Thyroid gland (tissue), 4 donors: Measurements from ENCODE around the gene SH3YL1.

ENCODE experiments used
- CTCF ChIP-seq, 6 experiments: fragments of 200-600 bp in 3 of 6; fragments of 450-650 bp in 3 of 6; sonication (generic) in 3 of 6; IDR thresholded peaks; one replicate each; pipeline ENCODE4 v1.5.1; 2016 to 2019; ENCODE audit warnings: antibody characterized with exemption in 6 of 6, mild to moderate bottlenecking in 2 of 6, inconsistent platforms in 1 of 6, moderate library complexity in 1 of 6
- POLR2A ChIP-seq, 2 donors: fragments of 450-650 bp; IDR thresholded peaks; one replicate each; pipeline ENCODE4 v1.6.1; 2017; ENCODE audit warnings: antibody characterized with exemption in 2 of 2, mild to moderate bottlenecking in 2 of 2, moderate library complexity in 1 of 2

GRCh38 chr2:271917-272316, 8.1 kb upstream of the SH3YL1 start:
- TF ChIP-seq CTCF (IDR thresholded peaks at IDR 0.05) (no peak), POLR2A (IDR thresholded peaks at IDR 0.05) (no peak)
